ENCODE results near the gene DCLK2.
A peak's percentile ranks its signal among the peaks of the same experiment; 100 is the strongest.

DCLK2 gene

GRCh38 chr4:150248181-150248580, 169.9 kb downstream of the DCLK2 start:
- DNase-seq: no peak

- no peak for DNase-seq
Measured at GRCh38 chr4:150250293-150250997, 172.2 kb downstream of the DCLK2 start.

DNA sequence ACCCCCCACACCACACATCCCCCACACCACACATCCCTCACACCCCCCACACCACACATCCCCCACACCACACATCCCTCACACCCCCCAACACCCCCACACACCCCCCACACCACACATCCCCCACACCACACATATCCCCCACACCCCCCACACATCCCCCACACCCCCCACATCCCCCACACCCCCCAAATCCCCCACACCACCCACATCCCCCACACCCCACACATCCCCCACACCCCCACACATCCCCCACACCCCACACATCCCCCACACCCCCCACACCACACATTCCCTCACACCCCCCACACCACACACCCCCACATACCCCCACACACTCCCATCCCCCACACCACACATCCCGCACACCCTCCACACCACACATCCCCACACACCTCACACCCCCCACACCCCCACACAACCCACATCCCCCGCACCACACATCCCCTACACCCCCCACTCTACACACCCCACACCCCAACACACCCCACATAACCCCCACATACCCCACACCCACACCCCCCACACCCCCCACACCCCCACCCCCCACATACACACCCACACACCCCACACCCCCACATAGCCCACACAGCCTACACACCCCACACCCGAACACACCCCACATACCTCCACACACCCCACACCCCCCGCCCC, 172.9 kb downstream of the DCLK2 start:
- DNase-seq: no peak

DNA sequence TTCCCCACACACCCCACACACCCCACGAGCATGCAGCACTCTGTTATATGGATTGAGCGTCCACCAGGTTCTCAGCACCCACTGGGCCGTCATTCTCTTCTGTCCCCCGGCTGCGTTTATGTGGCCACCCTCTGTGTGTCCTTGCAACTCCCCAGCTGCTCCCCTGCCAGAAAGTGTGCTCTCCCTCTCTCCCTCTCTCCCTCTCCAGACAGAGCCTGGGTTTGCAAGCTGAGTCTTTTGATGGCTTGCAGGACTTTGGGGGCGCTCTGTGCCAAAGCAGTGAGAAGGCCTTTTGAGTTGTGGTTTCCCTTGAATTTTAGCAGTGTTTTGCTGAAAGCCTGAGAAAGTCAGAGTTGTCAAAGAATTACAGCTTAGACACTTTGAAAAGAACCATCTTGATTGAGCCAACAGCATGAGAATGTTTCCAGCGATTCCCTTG, 173.5 kb downstream of the DCLK2 start:
- peak; percentile 40 for DNase-seq

DNA sequence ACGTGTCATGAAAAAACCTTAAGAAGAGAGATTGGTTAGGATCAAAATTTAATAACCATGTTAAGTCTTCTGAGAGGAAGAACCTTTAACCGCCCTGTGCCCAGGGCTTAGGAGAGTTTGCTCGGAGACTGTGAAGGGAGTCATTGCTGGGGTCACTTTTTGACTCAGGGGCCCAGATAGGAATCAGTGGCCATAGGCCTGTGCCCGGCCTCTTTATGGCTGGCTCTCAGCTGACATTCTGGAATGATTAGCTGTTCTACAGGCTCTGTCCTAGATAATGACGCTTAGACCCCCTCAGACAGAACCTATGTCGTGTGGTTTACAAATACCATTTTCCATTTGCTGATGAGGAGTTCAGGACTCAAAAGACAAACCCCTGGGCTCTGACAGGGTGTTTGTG, 174.1 kb downstream of the DCLK2 start:
- no peak for DNase-seq

DNA sequence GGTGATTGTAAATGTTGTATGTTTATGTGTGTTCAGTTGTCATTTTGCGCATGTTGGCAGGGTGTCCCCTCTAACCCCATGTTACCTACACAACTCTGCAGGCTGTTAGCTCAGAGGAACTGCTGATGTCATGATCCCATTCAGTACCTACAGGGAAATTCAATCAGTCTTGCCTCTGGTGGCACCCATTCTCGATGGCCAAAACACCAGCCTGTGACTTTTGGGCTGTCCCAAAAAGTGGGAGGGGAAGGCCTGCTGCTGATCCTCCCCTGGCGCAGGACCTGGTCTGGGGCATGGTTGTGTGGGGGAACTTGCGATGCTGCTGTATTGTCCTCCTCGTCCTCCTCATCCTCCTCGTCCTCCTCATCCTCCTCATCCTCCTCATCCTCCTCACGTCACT, 174.5 kb downstream of the DCLK2 start:
- DNase-seq: no peak

DNA sequence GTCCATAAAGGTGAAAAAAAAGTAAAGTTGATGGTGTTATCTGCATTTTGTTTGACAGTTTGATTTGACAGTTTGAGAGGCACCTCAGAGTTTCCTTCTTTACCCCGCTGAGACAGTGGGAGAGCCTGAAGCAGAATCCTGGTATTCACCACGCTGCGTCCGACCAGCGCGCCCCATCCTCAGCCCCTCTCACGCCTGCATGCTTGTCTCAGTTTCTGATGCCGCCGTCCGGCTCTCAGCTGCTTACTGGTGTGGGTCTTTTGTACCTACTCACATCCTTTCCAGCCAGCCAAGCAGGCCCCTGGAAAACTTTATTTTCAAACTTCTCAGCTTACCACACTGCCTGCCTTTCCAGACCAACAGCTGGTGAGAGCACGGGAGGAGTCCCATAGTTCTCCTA, 175.2 kb downstream of the DCLK2 start:
- DNase-seq: no peak

DNA sequence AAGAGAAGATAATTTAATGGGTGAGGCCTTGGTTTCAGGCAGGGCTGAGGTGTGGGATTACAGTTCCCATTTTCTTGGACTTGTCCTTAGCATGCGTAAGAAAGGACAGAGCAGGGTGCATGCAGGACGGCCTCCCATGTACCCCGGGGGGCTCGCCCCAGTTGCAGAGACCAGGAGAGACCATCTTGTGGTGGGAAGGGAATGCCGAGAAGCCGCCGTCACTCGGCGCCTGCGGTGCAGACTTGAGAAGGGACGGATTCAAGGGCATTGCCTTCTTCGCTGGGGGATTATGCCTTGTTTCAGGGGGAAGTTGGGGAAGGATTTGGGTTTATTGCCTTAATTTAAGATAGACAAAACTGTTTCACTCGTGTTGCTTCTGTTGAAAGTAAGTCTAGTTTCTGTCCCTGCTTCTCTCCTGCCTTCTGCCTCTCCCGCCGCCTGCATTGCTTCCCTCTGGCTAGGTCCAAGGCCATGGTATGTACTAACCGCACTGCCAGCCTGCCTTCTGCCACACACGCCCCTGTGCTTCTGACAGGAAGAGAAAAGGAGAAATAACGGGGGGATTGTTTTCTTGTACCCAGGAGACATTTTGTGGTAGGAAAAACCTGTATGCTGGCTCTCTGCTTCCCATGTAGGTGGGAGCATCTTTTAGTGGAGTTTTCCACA, 175.9 kb downstream of the DCLK2 start:
- no peak for DNase-seq

GRCh38 chr4:150255610-150256224, 177.5 kb downstream of the DCLK2 start:
- no peak for DNase-seq

DNA sequence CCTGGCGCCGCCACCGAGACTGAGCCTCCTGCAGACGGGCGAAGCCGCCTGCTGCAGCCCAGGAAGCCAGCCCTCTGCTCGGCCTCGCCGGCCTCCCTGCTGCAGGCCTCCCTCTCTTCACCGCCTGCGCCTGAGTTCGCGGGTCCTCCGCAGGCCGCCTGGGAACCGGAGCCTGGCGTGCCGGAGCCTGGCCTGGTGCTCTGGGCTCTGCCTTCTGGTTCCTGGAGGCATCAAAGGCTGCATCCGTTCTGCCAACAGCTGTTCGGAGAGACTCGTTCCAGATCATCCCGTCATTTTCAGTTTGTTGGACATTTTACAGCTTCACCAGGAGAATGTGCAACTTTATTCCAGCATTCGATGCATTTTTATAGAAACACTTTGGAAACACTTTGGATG, 178.0 kb downstream of the DCLK2 start:
- no peak for DNase-seq

GRCh38 chr4:150256841-150257730, 178.8 kb downstream of the DCLK2 start:
- no peak for DNase-seq

DNA sequence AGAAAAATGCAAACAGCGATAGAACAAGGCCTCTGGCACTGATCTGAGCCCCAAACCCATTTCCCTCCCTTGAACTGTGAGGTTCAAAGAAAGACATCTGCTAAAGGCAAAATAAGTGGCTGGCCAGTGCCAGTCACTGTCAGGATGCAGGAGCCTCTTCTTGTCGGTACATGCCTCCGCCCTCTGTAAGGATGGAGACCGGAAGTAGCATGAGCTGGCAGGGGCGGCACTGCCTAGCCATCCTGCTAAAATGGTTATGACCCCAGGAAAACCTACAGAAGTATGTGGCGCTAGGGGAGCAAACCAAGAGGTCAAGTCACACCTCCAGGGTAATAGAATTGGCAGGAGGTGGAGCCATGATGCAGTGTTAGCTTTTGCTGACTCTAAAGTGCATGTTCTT, 180.3 kb downstream of the DCLK2 start:
- DNase-seq: no peak

DNA sequence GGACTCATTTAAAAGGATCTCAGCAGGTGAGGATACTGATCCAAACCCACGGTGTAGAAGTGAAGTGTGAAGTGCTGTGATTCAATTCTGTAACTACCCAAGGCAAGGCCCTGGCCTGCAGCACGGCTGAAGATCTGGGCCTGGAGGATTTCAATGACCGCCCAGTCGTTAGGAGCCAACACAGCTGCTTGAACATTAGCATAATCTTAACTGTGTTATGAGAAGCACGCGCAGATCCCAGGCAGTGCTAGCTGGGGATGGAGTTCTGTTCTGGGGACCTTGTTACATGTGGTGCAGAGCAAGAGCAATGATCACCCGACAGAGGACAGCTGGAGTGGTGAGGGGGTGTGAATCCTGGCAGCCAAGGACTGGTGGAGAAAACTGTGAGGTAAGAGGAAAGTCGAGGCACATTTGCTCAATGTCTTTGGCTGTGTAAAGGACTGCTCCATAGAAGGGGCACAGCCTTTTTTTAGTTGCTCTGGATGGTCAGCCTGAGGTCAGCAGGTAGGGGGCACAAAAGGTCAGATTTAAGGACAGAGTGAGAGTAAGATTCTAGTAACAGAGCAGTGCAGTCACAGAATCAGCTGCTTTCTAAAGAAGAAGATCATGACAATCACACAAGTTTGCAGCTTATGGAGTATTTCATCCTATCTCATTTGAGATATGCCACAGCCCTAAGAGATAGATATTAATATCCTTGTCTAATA, 181.8 kb downstream of the DCLK2 start:
- DNase-seq: no peak

DNA sequence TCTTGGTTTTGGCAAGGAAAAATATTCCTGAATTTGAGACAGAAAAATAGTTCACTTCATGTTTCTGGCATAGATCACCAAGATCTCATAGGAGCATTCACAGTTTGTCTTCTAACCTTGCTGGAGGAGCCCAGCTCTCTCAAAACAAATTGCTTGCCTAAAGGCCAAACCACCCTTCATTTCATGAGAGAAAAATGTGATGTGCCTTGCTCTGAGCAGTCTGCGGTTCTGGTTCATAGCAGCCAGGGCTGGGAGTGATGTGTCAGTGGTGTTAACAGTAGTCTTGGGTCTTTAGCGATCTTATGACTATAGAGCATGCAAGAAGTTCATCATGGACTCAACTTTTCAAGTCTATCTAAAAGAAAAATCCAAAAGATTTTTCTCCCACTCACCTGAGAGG, 183.3 kb downstream of the DCLK2 start:
- DNase-seq: no peak

DNA sequence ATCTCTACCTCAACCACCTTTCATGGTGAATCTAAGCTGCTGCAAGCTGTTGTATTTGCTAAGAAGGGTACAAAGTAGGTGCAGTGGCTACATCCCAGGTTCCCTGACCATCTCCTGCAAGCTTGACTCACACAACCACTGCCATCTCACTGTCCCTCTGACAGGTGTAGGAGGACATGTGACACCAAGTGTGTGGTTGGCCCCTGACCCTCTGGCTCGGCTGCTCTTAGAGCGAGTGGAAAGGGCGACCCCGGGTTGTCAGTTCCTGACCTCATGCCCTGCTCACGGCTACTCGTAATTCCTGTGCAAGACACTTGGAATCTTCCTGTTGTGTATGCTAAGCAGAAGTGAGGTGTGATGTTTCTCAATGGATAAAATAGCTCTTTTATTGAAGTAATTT, 184.4 kb downstream of the DCLK2 start:
- no peak for DNase-seq

DNA sequence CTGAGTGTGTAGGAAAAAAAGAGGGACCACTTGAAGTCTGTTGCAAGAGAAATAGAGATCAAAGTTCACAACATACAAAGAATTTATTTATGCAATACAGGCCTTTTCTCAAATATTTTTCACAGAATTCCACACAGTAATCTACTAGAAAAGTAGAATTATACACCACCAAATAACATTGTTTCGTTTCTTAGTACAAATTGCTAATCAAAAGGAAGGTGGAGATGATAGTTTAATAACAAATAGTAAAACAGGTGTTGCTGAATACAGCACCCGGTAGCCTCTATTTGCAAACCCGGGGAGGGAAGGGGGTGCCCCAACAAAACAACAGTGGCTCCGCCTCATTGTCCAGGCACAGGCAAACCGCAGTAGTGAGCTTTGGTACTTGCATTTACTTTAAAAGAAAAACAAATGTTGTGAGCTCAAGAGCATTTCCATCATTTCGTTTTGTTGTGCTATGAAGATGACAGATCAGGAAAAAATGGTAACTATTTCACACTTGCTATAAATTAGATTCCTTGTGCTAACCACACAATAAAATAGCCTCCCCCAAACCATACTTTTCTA, 186.4 kb downstream of the DCLK2 start:
- DNase-seq: no peak

DNA sequence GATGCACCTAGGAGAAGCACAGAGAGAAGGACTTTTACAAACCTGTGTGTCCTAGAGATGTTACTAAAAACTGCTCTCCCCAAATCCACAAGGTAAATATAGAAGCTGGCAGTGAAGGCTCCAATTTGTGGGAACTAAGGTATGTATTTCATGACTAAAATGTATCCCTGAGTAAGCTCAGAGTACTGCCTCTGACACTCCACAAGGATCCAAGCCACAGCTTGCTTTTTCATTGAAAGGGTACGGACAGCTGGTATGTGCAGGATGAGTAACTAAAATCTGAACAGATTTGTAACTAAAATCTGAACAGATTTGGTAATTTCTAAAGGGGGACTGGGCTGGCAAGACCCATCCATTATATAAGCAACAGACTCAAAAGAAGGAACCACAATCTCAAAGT, 187.6 kb downstream of the DCLK2 start:
- DNase-seq: no peak

DNA sequence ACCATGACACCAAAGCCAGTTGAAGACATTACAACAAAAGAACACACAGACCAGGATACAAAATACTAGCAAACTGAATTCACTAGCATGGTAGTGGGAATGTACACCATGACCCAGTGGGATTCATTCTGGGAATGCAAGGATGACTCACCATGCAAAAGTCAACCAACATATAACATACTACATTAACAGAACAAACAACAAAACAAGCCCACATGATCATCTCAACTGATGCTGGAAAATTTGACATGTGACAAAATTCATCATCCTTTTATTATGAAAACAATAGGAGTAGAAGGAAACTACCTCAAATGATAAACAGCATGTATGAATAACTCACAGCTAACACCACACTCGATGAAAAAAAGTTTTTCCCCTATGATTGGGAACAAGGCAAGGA, 190.2 kb downstream of the DCLK2 start:
- DNase-seq: no peak

GRCh38 chr4:150278206-150278605, 200.0 kb downstream of the DCLK2 start:
- DNase-seq: no peak

DNA sequence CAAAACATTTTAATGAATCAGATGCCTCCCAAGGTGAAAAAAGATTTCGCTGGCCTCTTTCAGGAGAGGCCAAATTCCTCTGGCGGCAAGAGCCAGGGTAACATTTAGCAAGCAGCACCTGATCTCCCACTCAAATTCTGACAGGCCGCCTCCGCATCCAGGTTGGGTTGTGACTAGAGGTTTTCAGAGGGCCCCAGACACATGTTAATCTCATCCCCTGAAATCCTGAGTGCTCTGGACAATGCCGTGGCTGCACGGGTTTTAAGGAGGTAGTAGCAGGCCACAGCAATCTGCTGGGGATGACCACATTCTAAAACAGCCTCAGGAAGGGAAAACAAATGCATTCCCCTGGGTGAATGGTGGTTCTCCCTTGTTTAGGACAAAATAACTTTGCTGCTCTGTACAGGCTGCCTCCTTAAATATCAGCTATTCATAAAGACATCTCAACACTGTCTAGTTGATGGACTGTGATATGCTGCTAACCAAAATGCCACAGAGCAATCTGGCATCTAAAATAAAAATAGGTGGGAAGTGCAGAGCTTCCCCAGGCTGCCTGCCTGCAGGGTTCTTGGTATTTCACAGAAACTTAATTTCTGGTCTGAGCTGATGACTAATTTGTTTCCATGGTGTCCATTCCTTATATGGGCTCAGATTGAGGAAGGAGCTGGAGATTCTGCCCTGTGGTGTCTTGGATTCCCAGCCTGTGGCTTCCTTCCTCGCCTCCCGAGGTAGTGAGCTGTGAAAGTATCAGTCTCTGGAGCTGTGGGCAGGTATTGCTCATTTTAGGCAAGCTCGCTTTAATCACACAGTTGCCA, 202.0 kb downstream of the DCLK2 start:
- DNase-seq: peak; percentile 77

- no peak for DNase-seq
Measured at GRCh38 chr4:150280975-150281374, 202.7 kb downstream of the DCLK2 start.

Measured in OCI-M1 (cell line).